GM10248 (cell line): ENCODE data around the gene UBE2E2.

ENCODE experiments used
- CTCF ChIA-PET: fragments of 300-600 bp; sonication (Branson Sonifier 250); formaldehyde crosslinking; extraction: SDS; loops from one replicate; lab custom pipeline; 2021; ENCODE audit warnings: antibody characterized with exemption; lab: Yijun Ruan, JAX
- POLR2A ChIA-PET: fragments of 350-650 bp; sonication (Branson Sonifier 250); formaldehyde crosslinking; extraction: SDS; loops from one replicate; lab custom pipeline; 2020; ENCODE audit warnings: antibody characterized with exemption; lab: Yijun Ruan, JAX
- DNase-seq: peaks from one replicate; pipeline ENCODE4 v3.0.0; 2012; ENCODE audit errors: extremely low spot score
- CTCF ChIP-seq: IDR thresholded peaks from 2 replicates; pipeline ENCODE4 v1.5.1; 2012; ENCODE audit warnings: mild to moderate bottlenecking, low read depth; ENCODE audit errors: extremely low read depth, missing control alignments, control extremely low read depth

Gene UBE2E2

DNA sequence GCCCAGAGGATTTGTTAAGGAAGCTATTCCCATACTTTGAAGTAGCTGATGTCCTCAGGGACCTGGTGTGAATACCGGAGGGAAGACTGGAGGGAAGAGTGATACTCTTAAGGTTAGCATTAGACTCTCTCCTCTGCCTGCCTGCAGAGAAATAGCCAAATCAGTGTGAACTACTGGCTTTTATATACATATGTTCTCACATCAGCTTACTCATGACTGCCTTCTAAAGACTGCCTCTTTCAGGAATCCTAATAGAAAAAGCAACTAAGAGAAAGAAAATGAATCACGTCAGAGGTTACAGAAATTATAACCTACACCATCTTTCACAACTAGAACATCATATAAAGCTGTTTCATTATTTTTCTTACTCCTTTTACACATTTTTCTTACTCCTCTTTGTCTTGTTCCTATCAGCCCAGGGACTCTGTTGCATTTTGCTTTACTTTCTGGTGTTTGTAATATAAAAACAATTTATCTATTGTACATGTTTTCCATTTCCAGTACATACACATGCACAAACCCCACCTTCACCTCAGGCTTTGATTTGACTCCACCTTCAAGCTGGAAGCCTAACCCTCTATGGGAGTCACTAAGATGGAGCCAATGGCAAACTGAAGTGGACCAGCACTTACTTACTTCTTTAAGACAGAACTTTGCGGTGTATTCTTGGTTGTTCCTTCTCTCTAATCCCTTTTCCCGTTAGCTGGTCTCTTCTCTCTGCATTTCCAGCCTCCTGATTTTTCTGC lies 345.0 kb downstream of the UBE2E2 start:
- ChIA-PET CTCF (interaction anchor here (0.7 to 1.8 kb wide), 5 partner anchors 9 to 102 kb away, joined by 3 to 6 read pairs (median 4); no protein-coding TSS in a partner anchor), POLR2A (no interaction called here)
- DNase-seq, result no peak
- TF ChIP-seq CTCF, result no peak

DNA sequence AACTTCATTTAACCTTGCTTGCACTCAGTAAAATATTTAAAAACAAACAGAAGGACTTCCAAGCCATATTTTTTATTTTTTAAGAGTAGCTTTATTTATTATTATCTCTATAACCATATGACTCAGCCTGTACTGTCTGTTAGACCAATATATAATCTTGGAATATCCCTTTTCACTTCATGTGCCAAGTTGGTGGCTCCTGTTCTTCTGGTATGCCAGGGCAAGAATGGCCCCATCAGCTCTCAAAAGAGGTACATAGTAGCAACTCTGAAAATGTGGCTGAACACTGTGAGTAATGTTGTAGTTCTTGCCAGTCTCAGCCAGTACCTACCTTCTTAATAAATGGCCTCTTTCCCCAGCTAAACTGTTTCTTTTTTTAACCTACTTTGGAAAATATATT lies 345.6 kb downstream of the UBE2E2 start:
- ChIA-PET POLR2A (no interaction called here), CTCF (interaction anchor here (0.8 to 1.8 kb wide), 3 partner anchors 21 to 53 kb away, joined by 3 to 6 read pairs (median 4); no protein-coding TSS in a partner anchor)
- no peak for DNase-seq
- TF ChIP-seq CTCF, result no peak

- TF ChIP-seq CTCF, result no peak
- DNase-seq, result no peak
- POLR2A ChIA-PET, result no interaction called here
- CTCF ChIA-PET, result interaction anchor here (0.8 to 1.8 kb wide), 3 partner anchors 22 to 54 kb away, joined by 3 to 6 read pairs (median 4); no protein-coding TSS in a partner anchor
Measured at GRCh38 chr3:23549148-23549910, 346.2 kb downstream of the UBE2E2 start.

DNA sequence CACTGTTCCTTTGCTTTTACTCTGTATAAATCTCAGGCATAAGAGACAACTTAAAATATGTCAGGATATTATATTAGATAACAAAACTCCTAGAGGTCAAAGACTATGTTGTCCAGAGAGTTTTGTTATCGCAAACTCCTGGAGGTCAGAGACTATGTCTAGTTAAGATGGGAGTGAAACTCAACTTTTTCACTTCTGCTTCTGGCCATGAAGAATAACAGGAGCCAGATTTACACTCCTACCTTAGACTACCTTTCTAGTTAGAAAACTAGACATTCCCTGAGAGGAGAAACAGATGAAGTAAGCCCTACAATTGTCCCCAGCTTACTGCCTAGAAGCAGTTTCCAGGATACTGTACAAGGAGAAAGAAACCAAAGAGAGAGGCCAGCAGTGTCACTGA lies 347.3 kb downstream of the UBE2E2 start:
- POLR2A ChIA-PET, result no interaction called here
- CTCF ChIA-PET, result no interaction called here
- DNase-seq, result peak; percentile 28
- TF ChIP-seq CTCF, result no peak

DNA sequence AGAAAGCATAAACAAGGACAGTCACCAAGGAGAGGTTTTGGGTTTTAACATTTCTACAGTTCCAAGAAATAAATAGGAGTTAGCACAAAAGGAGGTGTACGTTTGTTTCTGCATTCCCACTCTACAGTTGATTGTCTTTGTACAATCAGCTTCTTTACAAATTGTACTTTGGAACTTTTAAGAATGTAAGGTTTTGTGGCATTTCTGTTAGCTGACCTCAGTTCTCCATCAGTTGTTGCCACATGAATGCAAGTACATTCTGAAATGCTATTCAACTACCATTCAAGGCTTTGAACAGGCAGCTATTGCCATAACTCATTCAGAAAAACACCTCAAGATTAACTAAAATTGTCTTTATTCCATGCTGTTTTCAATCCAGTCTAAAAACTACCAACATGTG lies 349.4 kb downstream of the UBE2E2 start:
- no peak for DNase-seq
- ChIA-PET CTCF (no interaction called here), POLR2A (no interaction called here)
- no peak for TF ChIP-seq CTCF

- POLR2A ChIA-PET, result no interaction called here
- peak; percentile 32 for DNase-seq
- TF ChIP-seq CTCF, result no peak
- CTCF ChIA-PET, result interaction anchor here (1.6 kb wide), 1 partner anchor 11 kb away, joined by 6 read pairs; no protein-coding TSS in a partner anchor
Measured at GRCh38 chr3:23553353-23553752, 350.2 kb downstream of the UBE2E2 start.
